Neutrophil (primary cell): ENCODE results near the gene FAM78A.

ENCODE experiments used
- H3K27ac ChIP-seq: fragments of 200-600 bp; sonication (generic); 2 replicates; pipeline ENCODE4 v1.5.1; 2016; ENCODE audit warnings: mild to moderate bottlenecking, moderate library complexity
- H3K27me3 ChIP-seq: fragments of 200-600 bp; sonication (generic); 2 replicates; pipeline ENCODE4 v1.6.0; 2016; ENCODE audit warnings: mild to moderate bottlenecking
- H3K36me3 ChIP-seq: fragments of 200-600 bp; sonication (generic); 2 replicates; pipeline ENCODE4 v1.5.1; 2017
- H3K4me1 ChIP-seq, 2 experiments: fragments of 200-600 bp in 1 of 2; sonication (generic) in 1 of 2; 1 replicate in 1 of 2; 2 replicates in 1 of 2; pipeline versions ENCODE4 v1.5.1 to v1.6.1; 2013 to 2016; ENCODE audit warnings: low read depth in 1 of 2, low read length in 1 of 2, mild to moderate bottlenecking in 1 of 2, moderate library complexity in 1 of 2; ENCODE audit not compliant: control insufficient read depth in 1 of 2, insufficient read depth in 1 of 2
- H3K4me3 ChIP-seq, 2 experiments: fragments of 200-600 bp in 1 of 2; sonication (generic) in 1 of 2; 1 replicate in 1 of 2; 2 replicates in 1 of 2; pipeline ENCODE4 v1.5.1; 2013 to 2016; ENCODE audit warnings: low read depth in 1 of 2, low read length in 1 of 2, mild to moderate bottlenecking in 1 of 2, moderate library complexity in 1 of 2
- H3K9me3 ChIP-seq: fragments of 200-600 bp; sonication (generic); 2 replicates; pipeline ENCODE4 v1.5.1; 2016
- CTCF ChIP-seq: fragments of 200-600 bp; sonication (generic); IDR thresholded peaks from 2 replicates; pipeline ENCODE4 v1.5.1; 2016; ENCODE audit warnings: antibody characterized with exemption

FAM78A gene

GRCh38 chr9:131262327-131263032 lies 13.8 kb downstream of the FAM78A start:
- no peak for TF ChIP-seq CTCF
- Histone ChIP-seq H3K4me1 (peaks cover 62 to 66% of the 10 kb centered on the region in 2 experiments), H3K4me3 (no peak overlapping the region), H3K27me3 (no peaks in the 10 kb centered on the region), H3K27ac (peak overlapping the region; percentile 89), H3K36me3 (peaks cover 34% of the 10 kb centered on the region), H3K9me3 (no peaks in the 10 kb centered on the region)

DNA sequence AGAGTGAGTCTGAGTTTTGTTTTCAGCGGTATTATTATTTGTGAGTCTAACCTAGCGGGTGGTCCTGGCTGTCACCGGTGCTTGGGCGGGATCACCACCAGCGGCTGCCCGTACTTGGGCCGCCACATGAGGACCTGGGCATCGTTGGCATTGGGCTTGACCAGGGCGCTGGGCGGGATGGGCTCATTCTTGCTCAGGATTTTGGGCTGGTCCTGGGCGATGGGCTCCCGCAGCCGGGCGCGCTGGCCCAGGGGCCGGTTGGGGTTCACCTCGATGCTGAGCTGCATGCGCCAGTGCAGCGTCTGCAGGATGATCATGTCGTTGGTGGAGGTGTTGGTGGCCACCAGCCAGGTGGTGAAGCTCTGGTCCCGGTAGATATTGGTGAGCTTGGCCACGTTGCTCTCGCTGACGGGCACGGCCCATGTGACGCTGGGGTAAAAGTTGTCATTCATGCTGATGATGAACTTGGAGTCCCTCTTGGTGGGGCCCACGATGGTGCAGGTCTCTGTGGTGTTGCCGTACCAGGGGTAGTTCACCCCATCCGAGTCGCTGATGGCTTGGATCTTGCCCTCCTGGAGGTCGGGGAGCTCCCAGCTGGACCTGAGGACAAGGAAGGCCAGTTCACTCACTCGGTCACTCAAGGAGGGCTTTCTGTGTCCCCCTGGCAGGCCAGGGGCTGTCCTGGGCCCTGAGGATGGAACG lies 15.4 kb downstream of the FAM78A start:
- no peak for TF ChIP-seq CTCF
- no peaks in the 10 kb centered on the region for H3K9me3 ChIP-seq
- H3K36me3 ChIP-seq = peaks cover 34% of the 10 kb centered on the region
- H3K4me1 ChIP-seq = peaks cover 62 to 66% of the 10 kb centered on the region in 2 experiments
- H3K27ac ChIP-seq = peak overlapping the region; percentile 96
- H3K4me3 ChIP-seq = no peak overlapping the region
- no peaks in the 10 kb centered on the region for H3K27me3 ChIP-seq

DNA sequence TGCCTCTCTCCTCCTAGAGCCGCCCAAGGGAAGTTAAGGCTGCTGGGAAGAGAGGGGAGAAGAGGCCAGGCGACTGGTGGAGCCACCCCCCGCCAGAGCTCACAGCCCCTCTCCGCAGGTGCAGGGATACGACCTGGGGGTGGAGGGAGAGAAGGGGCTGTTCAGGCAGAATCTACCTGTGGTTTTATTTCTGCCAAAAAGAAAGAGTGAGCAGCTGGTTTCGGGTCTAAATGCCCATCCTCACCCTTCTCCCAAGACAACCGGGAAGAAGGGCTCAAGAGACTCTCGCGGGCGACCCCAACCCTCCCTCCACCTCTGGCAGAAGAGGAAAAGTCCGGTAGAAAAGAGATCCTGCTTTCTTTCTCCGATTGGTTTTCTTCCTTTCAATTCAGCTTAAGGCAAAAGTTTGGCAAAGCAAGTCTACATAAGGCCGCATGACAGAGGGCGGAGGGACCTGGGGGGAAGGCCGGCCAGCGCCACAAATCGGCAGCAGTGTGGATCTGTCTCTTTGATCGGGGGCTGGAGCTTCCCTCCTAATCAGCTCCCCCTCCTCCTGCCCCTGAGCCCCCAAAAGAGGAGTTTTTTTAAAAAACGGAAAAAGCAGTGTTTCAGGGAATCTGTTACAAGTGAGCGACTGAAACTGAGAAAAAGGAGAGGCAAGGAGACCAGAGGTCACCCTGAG lies 16.3 kb downstream of the FAM78A start:
- H3K27me3 ChIP-seq = no peaks in the 10 kb centered on the region
- H3K9me3 ChIP-seq = no peaks in the 10 kb centered on the region
- H3K4me3 ChIP-seq = no peak overlapping the region
- no peak for TF ChIP-seq CTCF
- peaks cover 34% of the 10 kb centered on the region for H3K36me3 ChIP-seq
- peak overlapping the region; percentile 96 for H3K27ac ChIP-seq
- peaks cover 62 to 66% of the 10 kb centered on the region in 2 experiments for H3K4me1 ChIP-seq

DNA sequence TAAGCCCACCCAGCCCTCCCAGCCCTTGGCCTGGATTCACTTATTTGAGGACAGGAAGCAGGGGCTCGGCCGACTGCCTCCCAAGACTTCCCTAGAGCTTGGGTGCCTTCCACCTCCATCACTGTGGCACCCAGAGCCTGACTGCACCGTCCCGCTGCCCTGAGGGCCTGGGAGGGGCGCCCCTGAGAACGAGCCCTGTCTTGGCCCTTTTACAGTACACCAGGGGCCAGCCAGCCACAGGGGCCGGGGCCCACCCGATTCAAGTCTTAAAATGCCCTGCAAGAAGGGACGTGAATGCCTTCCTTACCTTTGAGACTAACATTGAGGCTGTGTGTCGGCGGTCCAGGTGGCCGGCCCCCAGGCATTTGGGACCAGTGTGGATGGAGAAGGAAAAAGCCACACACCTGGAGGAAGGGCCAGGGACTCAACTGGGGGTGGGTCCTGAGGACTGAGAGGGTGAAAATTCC lies 16.8 kb downstream of the FAM78A start:
- Histone ChIP-seq H3K36me3 (peaks cover 34% of the 10 kb centered on the region), H3K4me1 (peaks cover 62 to 66% of the 10 kb centered on the region in 2 experiments), H3K27me3 (no peaks in the 10 kb centered on the region), H3K4me3 (no peak overlapping the region), H3K27ac (peak overlapping the region; percentile 96), H3K9me3 (no peaks in the 10 kb centered on the region)
- TF ChIP-seq CTCF = no peak

DNA sequence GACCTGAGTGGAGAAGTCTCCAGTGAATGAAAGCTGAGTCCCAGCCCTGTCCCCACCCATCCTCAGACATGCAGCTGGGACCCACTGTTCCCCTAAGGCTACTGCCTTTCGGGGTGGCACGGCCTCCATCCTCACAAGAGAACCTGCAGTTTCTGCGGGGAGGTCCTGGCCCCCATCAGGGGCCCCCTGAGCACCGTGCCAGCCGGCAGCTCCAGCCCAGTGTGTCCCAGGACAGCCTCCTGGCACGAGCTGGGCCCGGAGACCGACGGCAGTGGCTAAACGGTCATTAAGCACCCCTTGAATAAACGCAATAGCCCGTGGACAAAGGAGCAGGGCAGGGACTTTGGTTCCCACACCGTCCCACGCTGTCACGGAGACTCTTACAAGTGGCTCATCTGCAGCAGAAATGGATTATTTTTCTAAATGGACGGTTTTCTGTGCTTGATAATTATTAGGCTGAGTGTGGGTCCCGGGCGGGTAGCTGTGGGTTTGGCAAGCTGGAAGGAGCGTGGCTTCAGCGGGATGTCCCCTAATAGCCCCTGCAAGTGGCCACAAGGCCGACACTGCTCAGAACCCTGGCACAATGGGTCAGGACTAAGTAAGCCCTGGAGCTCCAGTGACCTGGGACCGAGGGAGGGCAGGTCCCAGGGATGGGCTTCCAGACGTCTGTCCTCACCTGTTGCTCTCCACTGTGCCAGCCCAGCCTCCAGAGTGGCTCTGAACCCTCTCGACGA lies 17.4 kb downstream of the FAM78A start:
- TF ChIP-seq CTCF = no peak
- Histone ChIP-seq H3K27me3 (no peaks in the 10 kb centered on the region), H3K9me3 (no peaks in the 10 kb centered on the region), H3K4me1 (peaks cover 62 to 66% of the 10 kb centered on the region in 2 experiments), H3K4me3 (no peak overlapping the region), H3K27ac (peak overlapping the region; percentile 96), H3K36me3 (peaks cover 34% of the 10 kb centered on the region)
